Hepatocyte (in vitro differentiated cells): Measurements from ENCODE around the gene PLD2. TPM values are rescaled to one million over a fixed set of nuclear protein-coding genes. Genes with fewer than 3 reads are reported as not detected.
A peak's percentile ranks its signal among the peaks of the same experiment; 100 is the strongest.

Experiments used
- DNase-seq: peaks from one replicate; pipeline ENCODE4 v3.0.0-alpha.2; 2016; ENCODE audit warnings: low spot score
- H2AFZ ChIP-seq: fragments of 200-600 bp; sonication (generic); 2 replicates; pipeline ENCODE4 v1.6.0; 2016; ENCODE audit warnings: antibody characterized with exemption, mild to moderate bottlenecking
- H3K27ac ChIP-seq: fragments of 200-600 bp; sonication (generic); 2 replicates; pipeline ENCODE4 v1.5.1; 2016; ENCODE audit warnings: mild to moderate bottlenecking
- H3K27me3 ChIP-seq: fragments of 200-600 bp; sonication (generic); 2 replicates; pipeline ENCODE4 v1.6.1; 2016
- H3K36me3 ChIP-seq: fragments of 200-600 bp; sonication (generic); replicated peaks from 2 replicates; pipeline ENCODE4 v1.5.1; 2016; ENCODE audit warnings: low read depth; ENCODE audit not compliant: insufficient read depth
- H3K4me1 ChIP-seq: fragments of 200-600 bp; sonication (generic); 2 replicates; pipeline ENCODE4 v1.5.1; 2016; ENCODE audit warnings: mild to moderate bottlenecking, moderate library complexity; ENCODE audit not compliant: insufficient read depth
- H3K4me2 ChIP-seq: fragments of 200-600 bp; sonication (generic); 2 replicates; pipeline ENCODE4 v1.6.0; 2016
- H3K4me3 ChIP-seq: fragments of 200-600 bp; sonication (generic); 2 replicates; pipeline ENCODE4 v1.5.1; 2016; ENCODE audit warnings: mild to moderate bottlenecking
- H3K79me2 ChIP-seq: fragments of 200-600 bp; sonication (generic); 2 replicates; pipeline ENCODE4 v1.6.0; 2017; ENCODE audit warnings: mild to moderate bottlenecking
- H3K9me2 ChIP-seq: fragments of 200-600 bp; sonication (generic); replicated peaks from 2 replicates; pipeline ENCODE4 v1.6.0; 2017; ENCODE audit warnings: mild to moderate bottlenecking; ENCODE audit not compliant: insufficient read depth
- H3K9me3 ChIP-seq: fragments of 200-600 bp; sonication (generic); 2 replicates; pipeline ENCODE4 v1.5.1; 2016; ENCODE audit warnings: low read depth, mild to moderate bottlenecking
- H4K20me1 ChIP-seq: fragments of 200-600 bp; sonication (generic); 2 replicates; pipeline ENCODE4 v1.6.0; 2016; ENCODE audit warnings: mild to moderate bottlenecking; ENCODE audit not compliant: insufficient read depth, poor library complexity, severe bottlenecking
- EZH2 ChIP-seq: fragments of 200-600 bp; sonication (generic); IDR thresholded peaks from 2 replicates; pipeline ENCODE4 v1.6.1; 2016; ENCODE audit warnings: antibody characterized with exemption, mild to moderate bottlenecking, borderline replicate concordance
- EZH2phosphoT487 ChIP-seq: fragments of 200-600 bp; sonication (generic); IDR thresholded peaks from one replicate; pipeline ENCODE4 v1.6.1; 2018; ENCODE audit warnings: antibody characterized with exemption, mild to moderate bottlenecking, low read depth, moderate library complexity; ENCODE audit not compliant: unreplicated experiment, severe bottlenecking
- WGBS: methylation state at CpG from one replicate; pipeline ENCODE4 v1.1.6; 2016; ENCODE audit warnings: low lambda C conversion rate; ENCODE audit errors: missing lambda C conversion rate; 5-methylcytosine and 5-hydroxymethylcytosine counted together
- polyA plus RNA-seq: library from polyadenylated mRNA; unstranded; fragments of >200 nt; fragmentation: Nextera tagmentation; extraction: Ambion mirVana; gene quantifications from 2 replicates; pipeline ENCODE4 v1.2.1, GENCODE V29; 2016
- total RNA-seq: library from RNA; depleted of rRNA; stranded (reverse); fragments of >200 nt; gene quantifications from 2 replicates; pipeline ENCODE4 v1.2.3, GENCODE V29; 2014
- TF ChIP-seq, protein P1 (sequence below): fragments of 200-600 bp; sonication (generic); IDR thresholded peaks from 2 replicates; pipeline ENCODE4 v1.5.1; 2016; ENCODE audit warnings: antibody characterized with exemption, mild to moderate bottlenecking; ENCODE audit not compliant: poor library complexity

Gene PLD2
- total and polyA plus RNA-seq, 2 experiments from 2014 or later: 21.8 to 25.2 TPM

DNA sequence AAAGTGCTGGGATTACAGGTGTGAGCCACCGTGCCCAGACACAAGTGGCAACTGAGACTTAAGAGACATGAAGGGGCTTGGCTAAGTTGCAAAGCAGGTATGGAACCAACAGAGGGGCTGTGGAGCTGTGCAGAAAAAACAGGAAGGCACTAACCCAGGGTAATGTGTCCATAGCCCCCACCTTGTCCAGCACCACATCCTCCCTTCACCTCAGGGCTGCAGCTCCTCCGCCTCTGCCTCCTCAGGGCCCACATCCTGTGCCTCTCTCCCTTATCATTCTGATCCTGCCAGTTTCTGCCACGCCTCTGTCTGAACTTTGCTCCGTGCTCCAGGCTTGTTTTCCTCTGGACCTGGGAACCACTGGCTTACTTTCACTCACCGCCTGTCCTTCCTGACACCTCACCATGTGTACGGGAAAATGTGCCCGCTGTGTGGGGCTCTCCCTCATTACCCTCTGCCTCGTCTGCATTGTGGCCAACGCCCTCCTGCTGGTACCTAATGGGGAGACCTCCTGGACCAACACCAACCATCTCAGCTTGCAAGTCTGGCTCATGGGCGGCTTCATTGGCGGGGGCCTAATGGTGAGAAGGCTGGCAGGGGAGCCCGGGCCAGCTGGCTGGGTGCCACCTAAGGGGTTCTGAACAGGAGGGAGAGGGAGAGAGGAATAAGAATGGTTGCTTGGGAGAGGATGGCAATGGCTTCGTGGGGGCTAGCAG is 35.3 kb upstream of the PLD2 start, which contains the start of gene TM4SF5:
Gene TM4SF5 (plus strand): TSS at position 368 of the 716 bp plus-strand sequence. CDS start 37 bp downstream, at position 405.
- Histone ChIP-seq H3K4me2 (peak within 1 kb of the TSS; percentile 62), H3K4me1 (peaks cover 9% of the 10 kb centered on the region), H3K27ac (peak within 1 kb of the TSS; percentile 78), H3K79me2 (no peaks in the 10 kb centered on the region), H3K9me2 (no peaks in the 10 kb centered on the region), H2AFZ (no peak within 1 kb of the TSS), H3K4me3 (no peak within 1 kb of the TSS), H3K9me3 (no peaks in the 10 kb centered on the region), H3K36me3 (no peaks in the 10 kb centered on the region), H3K27me3 (no peaks in the 10 kb centered on the region), H4K20me1 (no peaks in the 10 kb centered on the region)
- peak; percentile 81 for DNase-seq
- TF ChIP-seq, protein P1, sequence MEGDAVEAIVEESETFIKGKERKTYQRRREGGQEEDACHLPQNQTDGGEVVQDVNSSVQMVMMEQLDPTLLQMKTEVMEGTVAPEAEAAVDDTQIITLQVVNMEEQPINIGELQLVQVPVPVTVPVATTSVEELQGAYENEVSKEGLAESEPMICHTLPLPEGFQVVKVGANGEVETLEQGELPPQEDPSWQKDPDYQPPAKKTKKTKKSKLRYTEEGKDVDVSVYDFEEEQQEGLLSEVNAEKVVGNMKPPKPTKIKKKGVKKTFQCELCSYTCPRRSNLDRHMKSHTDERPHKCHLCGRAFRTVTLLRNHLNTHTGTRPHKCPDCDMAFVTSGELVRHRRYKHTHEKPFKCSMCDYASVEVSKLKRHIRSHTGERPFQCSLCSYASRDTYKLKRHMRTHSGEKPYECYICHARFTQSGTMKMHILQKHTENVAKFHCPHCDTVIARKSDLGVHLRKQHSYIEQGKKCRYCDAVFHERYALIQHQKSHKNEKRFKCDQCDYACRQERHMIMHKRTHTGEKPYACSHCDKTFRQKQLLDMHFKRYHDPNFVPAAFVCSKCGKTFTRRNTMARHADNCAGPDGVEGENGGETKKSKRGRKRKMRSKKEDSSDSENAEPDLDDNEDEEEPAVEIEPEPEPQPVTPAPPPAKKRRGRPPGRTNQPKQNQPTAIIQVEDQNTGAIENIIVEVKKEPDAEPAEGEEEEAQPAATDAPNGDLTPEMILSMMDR: no peak
- TF ChIP-seq EZH2 (no peak), EZH2phosphoT487 (no peak)
- WGBS: 68% methylated on average over 13 of the region's 13 CpGs

DNA sequence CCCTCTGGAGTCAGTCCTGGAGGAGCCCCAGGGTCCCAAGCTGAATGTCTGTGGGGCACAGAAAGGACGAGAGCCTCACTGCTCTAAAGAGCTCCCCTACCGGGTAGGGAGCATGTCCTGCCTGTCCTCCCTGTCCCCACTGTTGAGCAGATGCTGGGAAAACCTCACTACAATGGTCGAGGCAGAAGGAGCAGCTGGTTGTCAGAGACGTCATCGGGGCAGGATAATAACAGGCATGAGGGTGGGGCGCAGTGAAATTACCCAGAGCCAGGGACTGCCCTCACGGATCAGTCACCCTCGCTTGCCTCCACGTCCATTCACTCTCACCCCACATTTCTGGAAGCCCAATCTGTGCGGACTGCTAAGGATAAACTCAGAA is 34.7 kb upstream of the PLD2 start:
- Histone ChIP-seq H3K4me3 (no peak overlapping the region), H3K4me2 (peak overlapping the region; percentile 62), H2AFZ (no peak overlapping the region), H3K27ac (peak overlapping the region; percentile 78), H3K9me2 (no peaks in the 10 kb centered on the region), H3K4me1 (peaks cover 9% of the 10 kb centered on the region), H4K20me1 (no peaks in the 10 kb centered on the region), H3K36me3 (no peaks in the 10 kb centered on the region), H3K27me3 (no peaks in the 10 kb centered on the region), H3K9me3 (no peaks in the 10 kb centered on the region), H3K79me2 (no peaks in the 10 kb centered on the region)
- no peak for DNase-seq
- TF ChIP-seq, protein P1: no peak
- TF ChIP-seq EZH2phosphoT487 (no peak), EZH2 (no peak)
- 75% methylated on average over 10 of the region's 10 CpGs for WGBS

DNA sequence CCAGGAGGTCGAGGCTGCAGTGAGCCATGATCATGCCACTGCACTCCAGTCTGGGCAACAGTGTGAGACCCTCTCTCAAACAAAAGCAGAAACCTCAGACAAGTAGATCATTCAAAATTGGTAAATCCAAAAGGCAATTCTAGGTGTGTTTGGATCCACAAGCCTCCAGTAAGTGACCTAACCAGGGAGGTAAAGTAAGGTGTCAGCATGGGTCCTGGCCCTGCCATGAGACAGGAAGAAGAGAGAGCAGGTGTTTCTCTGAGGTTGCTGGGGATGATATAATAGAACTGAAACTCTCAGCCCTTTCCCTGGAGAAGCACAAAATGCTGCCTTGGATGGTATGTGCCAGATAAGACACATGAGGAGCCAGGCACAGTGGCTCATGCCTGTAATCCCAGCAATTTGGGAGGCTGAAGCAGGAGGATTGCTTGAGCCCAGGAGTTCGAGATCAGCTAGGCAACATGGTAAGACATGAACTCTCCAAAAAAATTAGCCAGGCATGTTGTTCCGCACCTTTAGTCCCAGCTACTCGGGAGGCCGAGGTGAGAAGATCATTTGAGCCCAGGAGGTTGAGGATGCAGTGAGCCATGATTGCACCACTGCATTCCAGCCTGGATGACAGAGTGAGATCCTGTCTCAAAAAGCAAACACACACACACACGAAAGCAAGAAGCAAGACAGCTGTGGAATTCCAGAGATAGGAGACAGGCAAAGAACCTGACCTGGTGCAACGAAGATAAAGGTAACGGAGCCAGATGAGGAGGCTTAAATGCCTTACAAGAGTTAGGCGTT is 28.8 kb upstream of the PLD2 start:
- Histone ChIP-seq H3K79me2 (no peaks in the 10 kb centered on the region), H3K27me3 (no peaks in the 10 kb centered on the region), H3K4me3 (no peak overlapping the region), H4K20me1 (no peaks in the 10 kb centered on the region), H3K4me1 (peaks cover 3% of the 10 kb centered on the region), H3K9me2 (no peaks in the 10 kb centered on the region), H3K36me3 (no peaks in the 10 kb centered on the region), H3K4me2 (no peak overlapping the region), H3K27ac (peak overlapping the region; percentile 78), H3K9me3 (no peaks in the 10 kb centered on the region), H2AFZ (no peak overlapping the region)
- WGBS: 41% methylated on average over 9 of the region's 9 CpGs
- DNase-seq: peak; percentile 58
- TF ChIP-seq EZH2phosphoT487 (no peak), EZH2 (no peak)
- TF ChIP-seq, protein P1: no peak
